GM19351 (cell line): ENCODE results near the gene WRAP73.

ENCODE experiments used
- ATAC-seq: cut with Tn5 transposase; IDR thresholded peaks from one replicate; pipeline ENCODE4 v1.9.1; 2021; ENCODE audit warnings: mild to moderate bottlenecking, moderate library complexity; ENCODE audit not compliant: unreplicated experiment

WRAP73 gene, protein sequence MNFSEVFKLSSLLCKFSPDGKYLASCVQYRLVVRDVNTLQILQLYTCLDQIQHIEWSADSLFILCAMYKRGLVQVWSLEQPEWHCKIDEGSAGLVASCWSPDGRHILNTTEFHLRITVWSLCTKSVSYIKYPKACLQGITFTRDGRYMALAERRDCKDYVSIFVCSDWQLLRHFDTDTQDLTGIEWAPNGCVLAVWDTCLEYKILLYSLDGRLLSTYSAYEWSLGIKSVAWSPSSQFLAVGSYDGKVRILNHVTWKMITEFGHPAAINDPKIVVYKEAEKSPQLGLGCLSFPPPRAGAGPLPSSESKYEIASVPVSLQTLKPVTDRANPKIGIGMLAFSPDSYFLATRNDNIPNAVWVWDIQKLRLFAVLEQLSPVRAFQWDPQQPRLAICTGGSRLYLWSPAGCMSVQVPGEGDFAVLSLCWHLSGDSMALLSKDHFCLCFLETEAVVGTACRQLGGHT

DNA sequence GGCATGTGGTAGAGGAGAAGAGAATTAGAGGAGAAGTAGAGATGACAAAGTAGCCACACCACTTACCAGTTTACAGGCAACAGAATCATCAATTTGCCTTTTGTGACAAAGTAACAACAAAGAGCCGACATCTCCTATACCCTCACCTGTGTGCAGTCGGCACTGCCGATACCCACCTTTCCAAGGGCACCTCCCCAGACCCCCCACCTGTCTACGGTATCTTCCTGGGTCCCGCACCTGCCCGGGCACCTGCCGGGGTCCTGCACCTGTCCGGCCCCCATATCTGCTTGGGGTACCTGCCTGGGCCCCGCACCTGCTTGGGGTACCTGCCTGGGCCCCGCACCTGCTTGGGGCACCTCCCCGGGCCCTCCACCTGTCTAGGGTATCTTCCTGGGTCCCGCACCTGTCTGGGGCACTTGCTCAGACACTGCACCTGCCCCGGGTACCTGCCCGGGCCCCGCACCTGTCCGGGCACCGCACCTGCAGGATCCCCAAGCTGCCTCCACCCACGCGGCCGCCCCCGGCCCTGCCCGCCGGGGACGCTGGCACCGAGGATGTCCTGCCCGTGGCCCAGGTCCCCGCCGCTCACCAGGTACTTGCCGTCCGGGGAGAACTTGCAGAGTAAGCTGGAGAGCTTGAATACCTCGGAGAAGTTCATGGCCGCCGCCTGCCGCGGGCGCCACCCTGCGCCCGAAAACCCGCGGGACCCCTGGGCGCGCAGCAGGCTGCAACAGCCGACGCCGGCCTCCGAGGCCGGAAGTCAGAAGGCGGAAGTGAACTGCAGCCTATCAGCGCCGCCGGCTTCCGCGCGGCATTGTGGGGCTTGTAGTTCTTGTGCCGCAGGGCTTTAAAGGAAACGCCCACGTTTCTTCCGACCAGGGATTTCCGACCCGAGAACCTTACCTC is at the start of gene WRAP73:
Gene WRAP73 (minus strand): TSS at position 762 of the 906 bp plus-strand sequence. CDS start 104 bp downstream, at position 658.
- ATAC-seq = peak; percentile 79

DNA sequence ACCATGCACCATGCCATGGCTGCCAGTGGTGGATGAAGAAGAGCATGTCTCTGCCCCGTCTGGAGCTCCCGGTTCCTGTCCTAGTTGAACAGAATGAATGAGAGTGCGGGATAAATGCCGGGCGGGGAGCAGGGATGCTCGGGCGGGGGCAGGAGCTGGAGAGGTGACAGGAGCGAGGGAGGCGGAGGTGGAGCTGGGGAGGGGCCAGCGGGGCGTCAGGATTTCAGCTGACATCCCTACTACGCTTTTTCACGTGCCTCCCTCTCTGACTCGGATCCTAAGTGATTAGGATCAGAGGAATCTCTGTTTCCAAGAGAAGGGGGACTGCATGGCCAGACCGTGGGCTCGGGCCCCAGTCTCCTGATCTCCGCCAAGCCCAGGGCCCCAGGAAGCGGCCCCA is 49.7 kb upstream of the WRAP73 start:
- ATAC-seq = no peak

- no peak for ATAC-seq
Measured at GRCh38 chr1:3698660-3699408, 48.9 kb upstream of the WRAP73 start.

DNA sequence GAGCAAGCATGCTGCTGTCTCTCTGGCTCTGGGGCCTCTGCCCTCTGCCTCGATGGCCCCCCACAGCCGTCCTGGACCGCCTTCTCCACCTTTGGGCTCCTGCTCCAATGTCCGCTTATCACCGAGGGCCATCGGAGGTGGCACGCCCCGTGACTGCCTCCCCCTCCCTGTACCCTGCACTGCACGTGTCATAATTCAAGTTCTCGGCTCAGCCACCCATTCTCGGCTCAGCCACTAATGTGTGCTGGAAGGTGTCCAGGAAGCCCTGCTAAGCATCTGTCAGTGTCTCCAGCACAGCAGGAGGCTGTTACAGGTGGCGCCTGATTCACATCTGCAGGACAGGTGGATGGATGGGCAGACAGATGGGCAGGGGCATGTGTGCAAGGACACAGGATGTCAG is 47.9 kb upstream of the WRAP73 start:
- ATAC-seq = no peak

DNA sequence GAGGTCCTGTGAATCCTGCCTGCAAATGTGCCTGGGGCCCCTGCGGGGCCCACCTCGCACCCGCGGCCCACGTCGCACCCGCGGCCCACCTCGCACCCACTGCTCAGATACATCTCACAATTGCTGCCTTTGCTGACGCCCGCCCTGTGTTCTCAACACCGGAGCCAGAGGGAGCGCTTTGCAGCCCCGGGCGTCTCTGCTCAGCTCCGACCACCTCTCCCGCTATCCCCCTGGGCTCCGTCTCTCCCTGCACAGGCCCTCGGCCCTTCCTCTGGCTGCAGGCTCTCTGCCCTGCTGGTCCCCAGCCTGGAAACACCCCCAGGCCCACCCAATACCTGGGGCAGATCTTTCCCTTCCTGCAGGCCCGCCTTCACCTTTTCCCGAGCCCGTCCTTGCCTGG is 47.2 kb upstream of the WRAP73 start:
- ATAC-seq = no peak

GRCh38 chr1:3696689-3697088 is 46.8 kb upstream of the WRAP73 start:
- ATAC-seq = no peak

GRCh38 chr1:3695326-3696217 is 45.7 kb upstream of the WRAP73 start:
- peak; percentile 75 for ATAC-seq

GRCh38 chr1:3693321-3693720 is 43.4 kb upstream of the WRAP73 start:
- no peak for ATAC-seq

GRCh38 chr1:3692598-3692997 is 42.7 kb upstream of the WRAP73 start:
- no peak for ATAC-seq

GRCh38 chr1:3691421-3692204 is 41.7 kb upstream of the WRAP73 start:
- no peak for ATAC-seq

DNA sequence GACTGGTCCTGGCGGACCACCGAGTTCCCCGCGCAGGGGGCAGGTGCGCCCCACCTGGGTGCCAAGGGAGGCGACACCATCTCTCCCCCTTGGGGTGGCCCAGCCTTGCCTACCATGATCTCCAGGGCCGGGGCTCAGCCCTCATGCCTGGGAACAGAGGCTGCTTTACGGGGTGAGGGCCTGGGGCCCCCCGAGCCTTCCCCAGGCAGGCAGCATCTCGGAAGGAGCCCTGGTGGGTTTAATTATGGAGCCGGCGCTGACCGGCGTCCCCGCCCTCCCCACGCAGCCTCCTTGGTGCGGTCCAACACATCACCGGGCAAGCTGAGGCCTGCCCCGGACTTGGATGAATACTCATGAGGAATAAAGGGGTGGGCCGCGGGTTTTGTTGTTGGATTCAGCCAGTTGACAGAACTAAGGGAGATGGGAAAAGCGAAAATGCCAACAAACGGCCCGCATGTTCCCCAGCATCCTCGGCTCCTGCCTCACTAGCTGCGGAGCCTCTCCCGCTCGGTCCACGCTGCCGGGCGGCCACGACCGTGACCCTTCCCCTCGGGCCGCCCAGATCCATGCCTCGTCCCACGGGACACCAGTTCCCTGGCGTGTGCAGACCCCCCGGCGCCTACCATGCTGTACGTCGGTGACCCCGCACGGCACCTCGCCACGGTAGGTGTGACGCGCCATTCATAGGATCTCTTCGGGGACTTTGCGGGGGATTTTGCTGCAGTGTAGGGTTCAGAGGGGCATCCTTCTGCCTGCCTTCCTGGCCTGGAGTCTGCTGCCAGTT is 40.6 kb upstream of the WRAP73 start:
- no peak for ATAC-seq

DNA sequence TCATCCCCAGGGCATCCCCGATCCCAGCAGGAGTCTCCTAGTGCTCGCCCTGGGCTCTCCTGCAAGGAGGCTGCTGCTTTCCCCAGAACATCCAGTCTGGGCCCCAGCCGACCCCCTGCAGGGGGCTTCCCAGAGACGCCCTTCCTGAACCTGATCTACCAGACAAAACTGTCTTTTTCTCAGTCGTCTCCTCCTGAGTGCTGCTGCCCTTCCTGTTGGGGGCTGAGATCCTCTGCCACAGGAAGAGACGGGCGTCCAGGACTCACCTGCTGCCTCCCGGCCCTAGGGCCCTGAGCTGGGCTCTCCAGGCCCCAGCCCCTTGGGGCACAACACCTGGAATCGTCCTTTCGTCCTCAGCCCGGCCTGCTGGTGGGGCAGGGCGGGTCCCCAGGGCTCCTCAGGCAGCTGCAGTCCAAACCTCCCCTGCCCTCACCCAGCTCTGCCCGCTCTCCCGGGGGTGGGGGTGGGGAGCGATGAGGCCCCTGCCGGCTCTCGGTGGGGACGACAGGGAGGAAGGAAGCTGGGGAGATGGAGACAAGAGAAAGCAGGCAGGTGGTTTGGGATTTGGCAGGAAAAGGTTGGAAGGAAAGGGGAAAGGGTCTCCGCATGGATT is 39.3 kb upstream of the WRAP73 start:
- ATAC-seq = no peak

- ATAC-seq = no peak
Measured at GRCh38 chr1:3688356-3689137, 38.6 kb upstream of the WRAP73 start.

- ATAC-seq = no peak
Measured at GRCh38 chr1:3687504-3687903, 37.6 kb upstream of the WRAP73 start.

DNA sequence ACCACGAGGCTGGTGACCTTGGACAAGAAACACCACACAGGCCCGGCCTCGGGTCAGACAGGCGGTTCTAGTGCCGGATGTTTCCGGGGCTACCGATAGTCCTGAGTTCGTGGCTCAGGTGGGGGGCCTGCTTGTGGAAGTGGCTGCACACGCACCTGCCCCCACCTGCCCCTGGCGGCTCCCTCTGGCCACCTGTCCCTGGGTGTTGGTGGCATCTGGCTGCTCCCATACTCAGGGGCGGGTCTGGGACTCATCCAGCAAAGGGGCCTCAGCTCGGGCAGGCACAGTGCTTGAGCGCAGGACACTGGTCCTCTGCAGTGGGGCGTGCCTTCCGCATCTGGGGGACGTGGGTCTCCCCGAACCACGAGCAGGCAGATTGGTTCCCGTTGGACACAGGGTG is 36.0 kb upstream of the WRAP73 start:
- ATAC-seq = no peak

DNA sequence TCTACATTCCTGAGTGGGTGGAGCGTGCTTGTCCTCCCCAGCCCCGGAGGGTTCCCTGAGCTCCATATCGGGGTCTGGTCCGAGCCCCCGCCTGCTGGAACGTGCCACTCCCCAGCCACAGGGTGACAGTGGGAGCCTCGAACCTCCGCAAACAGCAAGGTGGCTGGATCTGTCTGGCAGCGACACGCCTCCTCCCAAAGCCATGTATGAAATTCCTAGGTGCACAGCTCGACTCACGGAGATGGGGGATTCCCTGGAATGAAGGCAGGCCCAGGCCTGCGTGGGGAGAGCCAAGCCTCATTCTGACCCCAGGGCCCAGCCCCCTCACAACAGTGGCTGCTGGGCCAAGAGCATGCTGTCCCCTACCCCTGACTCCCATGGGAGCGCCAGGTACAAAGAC is 35.3 kb upstream of the WRAP73 start:
- ATAC-seq = no peak

DNA sequence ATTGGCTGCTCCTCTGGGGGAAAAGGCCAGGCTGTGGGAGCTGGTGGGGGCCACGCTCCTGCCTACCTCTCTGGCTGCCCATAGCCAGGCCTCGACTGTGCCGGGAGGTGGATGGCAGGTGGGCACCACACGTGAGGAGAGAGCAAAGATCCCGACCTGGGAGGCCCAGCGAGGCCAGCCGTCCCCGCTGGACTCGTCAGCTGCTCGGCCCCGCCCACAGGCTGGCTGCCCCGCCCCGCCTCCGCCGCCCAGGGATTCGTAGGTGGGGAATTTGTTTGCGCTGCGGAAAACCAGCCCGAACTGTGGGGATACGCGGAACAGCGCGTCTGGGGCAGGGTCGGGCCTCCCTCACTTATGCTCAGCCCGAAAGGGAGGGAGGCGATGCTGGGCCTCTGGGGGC is 34.1 kb upstream of the WRAP73 start:
- ATAC-seq = no peak
